ENCODE data around the gene TRIP10. TPM values are rescaled to one million over a fixed set of nuclear protein-coding genes. Genes with fewer than 3 reads are reported as not detected.
A peak's percentile ranks its signal among the peaks of the same experiment; 100 is the strongest.

The TRIP10 gene
- total RNA-seq, 1 donor from 2014 or later: 53.0 TPM

- H3K27ac Mint-ChIP-seq: peak overlapping the region; percentile 25
- no peak overlapping the region for H3K9ac ChIP-seq
- H3K79me2 ChIP-seq (ENCODE audit: low read depth): no peaks in the 10 kb centered on the region
- H3K9me3 Mint-ChIP-seq: peaks cover 3% of the 10 kb centered on the region
- no peak for TF ChIP-seq CTCF (IDR thresholded peaks at IDR 0.05)
- TF ChIP-seq EZH2phosphoT487 (IDR thresholded peaks at IDR 0.05): no peak
- no peak for TF ChIP-seq EZH2 (IDR thresholded peaks at IDR 0.05)
- no peaks in the 10 kb centered on the region for H3K9me3 ChIP-seq (ENCODE audit: low read depth)
- no peak overlapping the region for H2AFZ ChIP-seq (replicated peaks)
- H3K4me3 Mint-ChIP-seq: no peak overlapping the region
- no peaks in the 10 kb centered on the region for H3K4me1 ChIP-seq
- H3K36me3 ChIP-seq: no peaks in the 10 kb centered on the region
- no peaks in the 10 kb centered on the region for H3K4me1 Mint-ChIP-seq
- no peaks in the 10 kb centered on the region for H4K20me1 ChIP-seq (ENCODE audit: low read depth)
- no peaks in the 10 kb centered on the region for H3K36me3 Mint-ChIP-seq
- no peak for DNase-seq (ENCODE audit: low spot score)
- H3F3A ChIP-seq (ENCODE audit: low read depth): no peaks in the 10 kb centered on the region
- no peaks in the 10 kb centered on the region for H3K27me3 Mint-ChIP-seq (ENCODE audit: insufficient read depth, low read depth)
- no peak overlapping the region for H3K27ac ChIP-seq
- no peaks in the 10 kb centered on the region for H3K27me3 ChIP-seq
- no peak overlapping the region for H3K4me2 ChIP-seq
- H3K4me3 ChIP-seq: no peak overlapping the region
Observed at GRCh38 chr19:6692027-6692426, 47.5 kb upstream of the TRIP10 start.

GRCh38 chr19:6693056-6693471, 46.4 kb upstream of the TRIP10 start:
- Histone ChIP-seq H3K9ac (no peak overlapping the region), H3F3A (ENCODE audit: low read depth) (no peaks in the 10 kb centered on the region), H3K27me3 (no peaks in the 10 kb centered on the region), H3K4me2 (no peak overlapping the region), H3K27ac (no peak overlapping the region), H3K79me2 (ENCODE audit: low read depth) (no peaks in the 10 kb centered on the region), H3K4me3 (no peak overlapping the region), H2AFZ (replicated peaks) (no peak overlapping the region), H3K4me1 (no peaks in the 10 kb centered on the region), H3K9me3 (ENCODE audit: low read depth) (no peaks in the 10 kb centered on the region), H4K20me1 (ENCODE audit: low read depth) (no peaks in the 10 kb centered on the region), H3K36me3 (no peaks in the 10 kb centered on the region)
- Mint-ChIP-seq H3K4me1 (no peaks in the 10 kb centered on the region), H3K36me3 (no peaks in the 10 kb centered on the region), H3K27ac (no peak overlapping the region), H3K27me3 (ENCODE audit: insufficient read depth, low read depth) (peaks cover 2% of the 10 kb centered on the region), H3K9me3 (peaks cover 3% of the 10 kb centered on the region), H3K4me3 (no peak overlapping the region)
- TF ChIP-seq EZH2 (IDR thresholded peaks at IDR 0.05) (no peak), CTCF (IDR thresholded peaks at IDR 0.05) (no peak), EZH2phosphoT487 (IDR thresholded peaks at IDR 0.05) (no peak)
- no peak for DNase-seq (ENCODE audit: low spot score)

GRCh38 chr19:6693681-6694080, 45.8 kb upstream of the TRIP10 start:
- H3K27me3 Mint-ChIP-seq (ENCODE audit: insufficient read depth, low read depth): peaks cover 2% of the 10 kb centered on the region
- Histone ChIP-seq H3K36me3 (no peaks in the 10 kb centered on the region), H3K4me2 (no peak overlapping the region), H3K79me2 (ENCODE audit: low read depth) (no peaks in the 10 kb centered on the region), H2AFZ (replicated peaks) (no peak overlapping the region), H4K20me1 (ENCODE audit: low read depth) (no peaks in the 10 kb centered on the region), H3K27ac (no peak overlapping the region), H3K27me3 (no peaks in the 10 kb centered on the region), H3K9me3 (ENCODE audit: low read depth) (no peaks in the 10 kb centered on the region), H3K9ac (no peak overlapping the region), H3K4me3 (no peak overlapping the region), H3F3A (ENCODE audit: low read depth) (no peaks in the 10 kb centered on the region), H3K4me1 (no peaks in the 10 kb centered on the region)
- H3K4me3 Mint-ChIP-seq: no peak overlapping the region
- TF ChIP-seq CTCF (IDR thresholded peaks at IDR 0.05): no peak
- no peak for TF ChIP-seq EZH2 (IDR thresholded peaks at IDR 0.05)
- no peak for TF ChIP-seq EZH2phosphoT487 (IDR thresholded peaks at IDR 0.05)
- no peaks in the 10 kb centered on the region for H3K36me3 Mint-ChIP-seq
- peaks cover 5% of the 10 kb centered on the region for H3K9me3 Mint-ChIP-seq
- DNase-seq (ENCODE audit: low spot score): no peak
- no peaks in the 10 kb centered on the region for H3K4me1 Mint-ChIP-seq
- no peak overlapping the region for H3K27ac Mint-ChIP-seq
